Measurements from ENCODE around the gene ST7L.

The ST7L gene

DNA sequence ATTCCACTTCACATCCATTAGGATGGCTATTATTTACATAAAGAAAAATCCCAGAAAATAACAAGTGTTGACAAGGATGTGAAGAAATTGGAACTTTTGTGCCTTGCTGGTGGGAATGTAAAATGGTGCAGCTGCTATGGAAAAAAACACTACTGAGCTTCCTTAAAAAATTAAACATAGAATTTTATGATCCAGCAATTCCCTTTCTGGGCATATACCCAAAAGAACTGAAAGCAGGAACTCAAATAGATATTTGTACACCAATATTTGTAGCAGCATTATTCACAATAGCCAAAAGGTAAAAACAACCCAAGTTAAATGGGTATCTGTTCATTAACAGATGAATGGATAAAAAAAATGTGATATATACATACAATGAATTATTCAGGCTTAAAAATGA, 64.5 kb downstream of the ST7L start:
- no peak overlapping the region for H3K4me3 ChIP-seq (ENCODE audit: control insufficient read depth, low read depth, low read length)
- DNase-seq (ENCODE audit: low read depth): no peak
- TF ChIP-seq, protein P1, sequence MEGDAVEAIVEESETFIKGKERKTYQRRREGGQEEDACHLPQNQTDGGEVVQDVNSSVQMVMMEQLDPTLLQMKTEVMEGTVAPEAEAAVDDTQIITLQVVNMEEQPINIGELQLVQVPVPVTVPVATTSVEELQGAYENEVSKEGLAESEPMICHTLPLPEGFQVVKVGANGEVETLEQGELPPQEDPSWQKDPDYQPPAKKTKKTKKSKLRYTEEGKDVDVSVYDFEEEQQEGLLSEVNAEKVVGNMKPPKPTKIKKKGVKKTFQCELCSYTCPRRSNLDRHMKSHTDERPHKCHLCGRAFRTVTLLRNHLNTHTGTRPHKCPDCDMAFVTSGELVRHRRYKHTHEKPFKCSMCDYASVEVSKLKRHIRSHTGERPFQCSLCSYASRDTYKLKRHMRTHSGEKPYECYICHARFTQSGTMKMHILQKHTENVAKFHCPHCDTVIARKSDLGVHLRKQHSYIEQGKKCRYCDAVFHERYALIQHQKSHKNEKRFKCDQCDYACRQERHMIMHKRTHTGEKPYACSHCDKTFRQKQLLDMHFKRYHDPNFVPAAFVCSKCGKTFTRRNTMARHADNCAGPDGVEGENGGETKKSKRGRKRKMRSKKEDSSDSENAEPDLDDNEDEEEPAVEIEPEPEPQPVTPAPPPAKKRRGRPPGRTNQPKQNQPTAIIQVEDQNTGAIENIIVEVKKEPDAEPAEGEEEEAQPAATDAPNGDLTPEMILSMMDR (IDR thresholded peaks at IDR 0.05; ENCODE audit: control insufficient read depth, insufficient read depth, low read depth, low read length, missing control alignments): no peak

DNA sequence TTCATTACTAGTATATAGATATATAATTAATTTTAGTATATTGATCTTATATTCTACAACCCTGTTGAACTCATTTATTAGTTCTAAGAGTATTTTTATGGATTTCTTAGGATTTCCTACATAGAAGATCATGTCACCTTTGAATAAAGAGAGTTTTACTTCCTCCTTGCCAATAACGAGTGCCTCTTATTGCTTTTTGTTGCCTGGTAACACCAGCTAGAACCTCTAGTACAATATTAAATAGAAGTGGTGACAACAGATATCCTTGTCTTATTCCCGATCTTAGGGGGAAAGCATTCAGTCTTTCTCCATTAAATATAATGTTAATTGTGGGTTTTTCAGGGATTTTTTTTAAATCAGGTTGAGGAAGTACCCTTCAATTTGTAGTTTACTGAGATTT, 69.4 kb downstream of the ST7L start:
- TF ChIP-seq, protein P1 (IDR thresholded peaks at IDR 0.05; ENCODE audit: control insufficient read depth, insufficient read depth, low read depth, low read length, missing control alignments): no peak
- no peak overlapping the region for H3K4me3 ChIP-seq (ENCODE audit: control insufficient read depth, low read depth, low read length)
- DNase-seq (ENCODE audit: low read depth): no peak

DNA sequence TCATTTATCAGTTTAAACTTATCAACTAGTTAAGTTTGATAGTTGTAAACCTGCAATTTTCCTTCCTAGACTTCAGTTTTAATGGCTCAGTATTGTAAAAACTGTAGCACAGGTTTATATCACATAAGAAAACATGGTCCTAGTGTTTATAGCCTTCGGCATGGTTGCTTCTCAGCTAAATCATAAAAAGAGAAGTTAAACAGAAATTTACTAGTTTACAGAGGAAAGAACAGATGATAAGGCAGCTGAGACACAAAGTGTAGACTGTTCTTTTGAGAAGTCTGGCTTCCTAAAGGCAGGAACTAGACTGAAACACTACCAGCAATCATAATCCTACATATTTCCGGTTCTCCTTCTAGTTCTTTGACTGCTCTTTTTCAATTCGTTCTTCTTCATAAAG, 70.4 kb downstream of the ST7L start:
- no peak for DNase-seq (ENCODE audit: low read depth)
- no peak overlapping the region for H3K4me3 ChIP-seq (ENCODE audit: control insufficient read depth, low read depth, low read length)
- TF ChIP-seq, protein P1 (IDR thresholded peaks at IDR 0.05; ENCODE audit: control insufficient read depth, insufficient read depth, low read depth, low read length, missing control alignments): no peak

DNA sequence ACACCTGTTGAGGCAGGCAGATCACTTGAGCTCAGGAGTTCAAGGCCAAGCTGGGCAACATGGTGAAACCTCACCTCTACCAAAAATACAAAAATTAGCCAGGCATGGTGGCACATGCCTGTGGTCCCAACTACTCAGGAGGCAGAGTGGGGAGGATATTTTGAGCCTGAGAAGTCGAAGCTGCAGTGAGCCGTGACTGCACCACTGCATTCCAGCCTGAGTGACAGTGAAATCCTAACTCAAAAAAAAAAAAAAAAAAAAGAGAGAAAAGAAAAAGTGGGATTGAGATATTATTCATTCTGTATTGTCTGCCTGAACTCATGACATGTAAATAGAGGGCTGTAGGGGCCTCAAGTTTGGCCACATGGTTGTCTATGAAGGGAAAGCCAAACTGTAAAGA, 72.9 kb downstream of the ST7L start:
- no peak overlapping the region for H3K4me3 ChIP-seq (ENCODE audit: control insufficient read depth, low read depth, low read length)
- TF ChIP-seq, protein P1 (IDR thresholded peaks at IDR 0.05; ENCODE audit: control insufficient read depth, insufficient read depth, low read depth, low read length, missing control alignments): no peak
- no peak for DNase-seq (ENCODE audit: low read depth)

DNA sequence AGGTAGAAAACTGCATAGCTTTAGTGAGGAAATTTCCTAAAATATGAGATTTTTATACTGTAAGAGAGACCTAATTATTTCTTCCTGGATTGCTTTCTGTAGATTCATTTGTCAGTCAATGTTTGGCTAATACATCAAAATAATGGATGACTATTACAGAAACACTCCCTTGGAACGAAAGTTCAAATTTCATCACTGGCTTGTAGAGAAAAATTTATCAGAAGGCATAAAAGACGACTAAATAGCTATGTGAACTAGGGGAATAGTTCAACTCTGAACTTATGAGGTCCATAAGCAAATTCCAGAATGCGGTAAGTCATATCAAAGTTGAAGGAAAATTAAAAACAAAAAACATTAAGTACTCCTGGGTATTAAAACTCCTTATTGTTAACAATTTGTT, 74.2 kb downstream of the ST7L start:
- no peak overlapping the region for H3K4me3 ChIP-seq (ENCODE audit: control insufficient read depth, low read depth, low read length)
- TF ChIP-seq, protein P1 (IDR thresholded peaks at IDR 0.05; ENCODE audit: control insufficient read depth, insufficient read depth, low read depth, low read length, missing control alignments): no peak
- no peak for DNase-seq (ENCODE audit: low read depth)

DNA sequence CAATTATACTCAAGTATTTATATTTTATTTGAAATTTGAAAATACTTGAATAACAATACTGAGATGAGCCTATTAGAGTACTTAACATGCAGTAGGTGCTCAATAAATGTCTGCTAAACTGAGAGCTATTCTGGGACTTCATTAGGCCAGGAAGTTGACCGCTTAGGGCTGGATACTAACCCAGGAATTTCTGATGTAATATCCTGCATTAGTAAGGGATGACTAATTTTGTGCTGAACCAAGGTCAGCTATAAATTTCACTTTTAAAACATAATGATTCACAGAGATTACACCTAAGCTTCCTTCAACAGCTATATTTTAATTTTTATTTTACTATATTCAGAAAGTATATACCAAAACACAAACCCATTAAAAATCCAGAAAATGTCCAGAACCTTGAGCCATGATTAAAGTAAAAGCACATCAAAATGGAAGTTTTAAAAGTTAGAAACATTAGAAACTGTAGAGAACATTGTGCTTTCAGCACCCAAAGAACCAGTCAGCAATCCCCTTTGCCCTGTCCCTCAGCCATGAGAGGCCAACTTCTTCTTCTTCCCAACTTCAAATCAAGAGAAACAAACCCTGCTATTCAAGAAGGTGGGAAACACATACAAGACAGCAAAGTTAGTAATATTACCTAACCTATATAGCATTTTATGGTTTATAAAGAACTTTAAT, 74.8 kb downstream of the ST7L start:
- H3K4me3 ChIP-seq (ENCODE audit: control insufficient read depth, low read depth, low read length): no peak overlapping the region
- TF ChIP-seq, protein P1 (IDR thresholded peaks at IDR 0.05; ENCODE audit: control insufficient read depth, insufficient read depth, low read depth, low read length, missing control alignments): no peak
- DNase-seq (ENCODE audit: low read depth): peak; percentile 84
